ENCODE results near the gene FAF1.

FAF1 gene

GRCh38 chr1:50977575-50978143 is 17.6 kb upstream of the FAF1 start:
- DNase-seq, result no peak

DNA sequence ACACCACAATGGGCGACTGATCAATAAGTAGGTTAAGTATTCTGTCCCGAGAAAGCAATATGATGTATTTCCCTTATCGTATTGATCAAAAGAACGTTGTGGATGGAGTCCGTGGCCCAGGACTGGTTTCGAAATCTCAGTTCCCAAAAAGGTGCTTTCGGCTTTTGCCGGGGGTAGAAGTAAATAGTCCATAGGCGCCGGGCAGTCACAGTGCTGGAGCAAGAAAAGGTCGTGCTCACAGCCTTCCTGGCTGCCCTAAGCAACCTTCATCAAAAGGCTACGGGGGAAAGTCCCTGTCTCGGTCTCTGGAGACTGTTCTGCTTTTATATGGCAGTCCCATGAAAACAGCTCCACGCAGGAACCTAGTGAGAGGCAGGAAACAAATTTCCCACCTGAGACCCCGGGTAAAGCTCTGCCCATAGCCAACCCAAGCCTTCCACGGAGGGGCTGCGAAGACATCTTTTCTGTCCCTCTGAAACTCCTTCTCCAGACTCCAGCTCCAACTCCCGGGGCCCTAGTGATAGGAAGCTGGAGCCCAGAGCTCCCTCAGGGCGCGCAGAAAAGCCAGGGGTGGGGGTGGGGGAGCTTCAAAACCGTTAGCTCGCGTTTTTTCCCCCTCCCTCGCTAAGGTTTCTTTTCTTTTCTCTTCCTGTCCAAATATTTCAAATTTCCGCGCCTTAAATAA is 17.0 kb upstream of the FAF1 start:
- DNase-seq, result peak in 1 of 2 experiments; percentile 96

DNA sequence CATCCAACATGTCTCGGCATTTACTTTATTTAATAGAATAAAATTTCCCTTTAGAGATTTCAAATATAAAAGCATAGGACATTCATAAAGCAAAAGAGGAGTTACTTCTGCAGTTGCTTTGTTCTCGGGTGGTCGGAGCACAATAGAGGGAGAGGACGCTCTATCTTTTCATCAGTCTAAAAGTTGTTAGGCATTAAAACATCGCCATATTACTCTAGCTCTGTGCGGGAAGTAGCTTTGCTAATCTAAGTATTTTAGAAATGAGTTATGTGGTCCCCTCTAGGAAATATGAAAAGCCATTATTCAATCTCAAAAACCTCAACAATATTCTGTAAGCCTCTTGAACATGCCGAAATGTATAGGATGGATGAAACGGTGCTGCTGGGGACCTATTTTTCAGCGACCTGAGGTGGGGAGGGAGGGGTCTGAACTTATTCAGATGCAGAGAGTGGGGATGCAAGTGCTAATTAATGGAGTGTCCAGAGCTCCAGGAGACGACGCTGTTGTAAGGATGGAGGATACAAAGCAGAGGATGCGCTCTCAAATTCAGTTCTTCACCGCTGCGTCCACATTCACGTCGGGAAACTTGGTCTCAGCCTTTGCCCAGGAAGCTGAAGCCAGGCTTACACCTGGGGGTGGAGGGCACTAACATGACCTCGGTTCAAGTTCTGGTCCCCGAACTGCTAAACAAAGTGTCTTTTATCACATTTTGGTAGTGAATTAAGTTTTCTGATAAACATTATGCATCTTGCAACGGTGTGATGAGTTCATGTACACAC is 16.2 kb upstream of the FAF1 start:
- DNase-seq, result peak; percentile 63 to 92

GRCh38 chr1:50975436-50975835 is 15.4 kb upstream of the FAF1 start:
- no peak for DNase-seq

GRCh38 chr1:50974618-50974935 is 14.5 kb upstream of the FAF1 start:
- DNase-seq, result no peak

DNA sequence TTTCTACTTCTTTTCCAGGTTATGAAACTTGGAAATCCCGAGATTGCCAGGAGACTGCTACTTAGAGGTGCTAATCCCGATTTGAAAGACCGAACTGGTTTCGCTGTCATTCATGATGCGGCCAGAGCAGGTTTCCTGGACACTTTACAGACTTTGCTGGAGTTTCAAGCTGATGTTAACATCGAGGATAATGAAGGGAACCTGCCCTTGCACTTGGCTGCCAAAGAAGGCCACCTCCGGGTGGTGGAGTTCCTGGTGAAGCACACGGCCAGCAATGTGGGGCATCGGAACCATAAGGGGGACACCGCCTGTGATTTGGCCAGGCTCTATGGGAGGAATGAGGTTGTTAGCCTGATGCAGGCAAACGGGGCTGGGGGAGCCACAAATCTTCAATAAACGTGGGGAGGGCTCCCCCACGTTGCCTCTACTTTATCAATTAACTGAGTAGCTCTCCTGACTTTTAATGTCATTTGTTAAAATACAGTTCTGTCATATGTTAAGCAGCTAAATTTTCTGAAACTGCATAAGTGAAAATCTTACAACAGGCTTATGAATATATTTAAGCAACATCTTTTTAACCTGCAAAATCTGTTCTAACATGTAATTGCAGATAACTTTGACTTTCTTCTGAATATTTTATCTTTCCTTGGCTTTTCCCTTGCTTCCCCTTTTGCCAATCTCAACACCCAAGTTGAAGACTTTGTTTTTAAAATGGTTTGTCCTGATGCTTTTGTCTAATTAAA is 14.0 kb upstream of the FAF1 start:
- DNase-seq, result peak in 1 of 2 experiments; percentile 62

DNA sequence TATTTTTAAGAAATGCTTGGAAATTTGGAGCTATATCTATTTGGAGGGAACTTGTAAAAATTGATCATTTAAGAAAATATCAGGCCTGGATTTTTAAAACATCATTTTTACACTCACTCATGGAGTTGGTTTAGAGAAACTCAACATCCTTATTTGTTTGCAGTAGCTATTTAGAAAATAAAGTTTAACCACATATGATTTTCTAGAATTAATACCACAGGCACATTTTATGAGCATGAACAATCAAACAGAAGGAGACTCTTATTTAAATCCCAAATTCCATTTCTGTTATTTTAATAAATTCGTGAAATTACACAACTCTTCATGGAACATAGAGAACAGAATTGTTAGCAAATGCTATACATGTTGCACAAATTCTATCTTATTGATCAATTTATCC is 13.2 kb upstream of the FAF1 start:
- no peak for DNase-seq

GRCh38 chr1:50972766-50973165 is 12.7 kb upstream of the FAF1 start:
- DNase-seq, result no peak

- no peak for DNase-seq
Observed at GRCh38 chr1:50971748-50972305, 11.8 kb upstream of the FAF1 start.

DNA sequence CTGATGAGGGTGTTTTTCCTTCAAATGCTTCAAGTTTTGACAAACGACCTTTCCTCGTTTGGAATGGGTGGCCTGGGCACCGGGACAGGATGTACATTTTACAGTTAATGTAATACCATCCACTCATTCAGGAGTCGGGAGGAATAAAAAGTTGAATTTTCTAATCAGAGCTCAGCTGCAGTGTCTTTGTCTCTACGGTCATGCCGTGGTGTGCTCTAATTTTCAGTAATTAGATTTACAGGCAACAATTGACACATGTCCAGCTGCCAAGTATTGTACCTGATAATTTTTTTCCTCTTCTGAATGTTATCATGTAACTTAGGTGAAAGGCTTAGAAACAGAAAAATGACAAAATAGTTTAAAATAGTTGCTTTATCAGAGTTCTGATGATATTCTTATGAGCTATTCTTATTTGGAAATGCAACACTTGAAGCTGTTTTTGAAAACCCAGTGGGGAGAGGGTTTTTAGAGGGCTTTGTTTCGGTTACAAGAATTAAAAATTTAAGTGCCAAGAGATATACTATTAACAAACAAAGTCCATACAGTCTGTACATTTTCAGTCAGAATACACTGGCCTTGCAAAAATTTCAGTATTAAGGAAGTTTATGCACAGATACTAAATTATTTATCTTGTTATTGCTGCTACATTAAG is 11.0 kb upstream of the FAF1 start:
- DNase-seq, result no peak

GRCh38 chr1:50970509-50970887 is 10.4 kb upstream of the FAF1 start:
- no peak for DNase-seq

DNA sequence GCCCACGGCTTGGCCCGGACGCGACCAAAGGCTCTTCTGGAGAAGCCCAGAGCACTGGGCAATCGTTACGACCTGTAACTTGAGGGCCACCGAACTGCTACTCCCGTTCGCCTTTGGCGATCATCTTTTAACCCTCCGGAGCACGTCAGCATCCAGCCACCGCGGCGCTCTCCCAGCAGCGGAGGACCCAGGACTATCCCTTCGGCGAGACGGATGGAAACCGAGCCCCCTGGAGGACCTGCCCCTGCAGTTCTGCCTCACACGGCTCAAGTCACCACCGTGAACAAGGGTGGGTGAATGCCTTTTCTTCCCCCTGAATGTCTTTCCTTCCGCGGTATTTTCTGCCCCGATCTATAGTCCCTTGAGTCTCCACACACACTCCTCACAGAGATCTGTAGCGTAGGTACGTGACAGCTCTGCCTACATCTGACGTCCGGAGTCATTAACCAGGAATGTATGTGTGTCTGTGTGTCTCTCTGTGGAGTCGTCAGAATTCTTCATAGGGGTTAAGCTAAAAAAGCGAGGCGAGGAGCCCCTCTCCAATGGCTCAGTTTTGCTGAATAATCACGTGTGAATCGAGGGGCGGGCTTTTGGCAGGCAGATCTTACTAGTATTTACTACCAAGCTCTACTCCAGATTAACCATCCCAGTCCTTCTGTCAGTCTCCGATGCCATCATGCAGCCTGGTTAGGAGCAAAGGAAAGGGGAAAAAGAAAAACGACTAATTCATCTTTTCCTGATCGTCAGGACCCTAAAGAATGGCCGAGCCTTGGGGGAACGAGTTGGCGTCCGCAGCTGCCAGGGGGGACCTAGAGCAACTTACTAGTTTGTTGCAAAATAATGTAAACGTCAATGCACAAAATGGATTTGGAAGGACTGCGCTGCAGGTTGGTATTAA is 9.8 kb upstream of the FAF1 start, which contains the start of gene CDKN2C:
Gene CDKN2C, plus strand, starts transcription at position 635 of the 898 bp plus-strand sequence. Its CDS starts 124 bp downstream, at position 759.
- peak; percentile 64 to 84 for DNase-seq

DNA sequence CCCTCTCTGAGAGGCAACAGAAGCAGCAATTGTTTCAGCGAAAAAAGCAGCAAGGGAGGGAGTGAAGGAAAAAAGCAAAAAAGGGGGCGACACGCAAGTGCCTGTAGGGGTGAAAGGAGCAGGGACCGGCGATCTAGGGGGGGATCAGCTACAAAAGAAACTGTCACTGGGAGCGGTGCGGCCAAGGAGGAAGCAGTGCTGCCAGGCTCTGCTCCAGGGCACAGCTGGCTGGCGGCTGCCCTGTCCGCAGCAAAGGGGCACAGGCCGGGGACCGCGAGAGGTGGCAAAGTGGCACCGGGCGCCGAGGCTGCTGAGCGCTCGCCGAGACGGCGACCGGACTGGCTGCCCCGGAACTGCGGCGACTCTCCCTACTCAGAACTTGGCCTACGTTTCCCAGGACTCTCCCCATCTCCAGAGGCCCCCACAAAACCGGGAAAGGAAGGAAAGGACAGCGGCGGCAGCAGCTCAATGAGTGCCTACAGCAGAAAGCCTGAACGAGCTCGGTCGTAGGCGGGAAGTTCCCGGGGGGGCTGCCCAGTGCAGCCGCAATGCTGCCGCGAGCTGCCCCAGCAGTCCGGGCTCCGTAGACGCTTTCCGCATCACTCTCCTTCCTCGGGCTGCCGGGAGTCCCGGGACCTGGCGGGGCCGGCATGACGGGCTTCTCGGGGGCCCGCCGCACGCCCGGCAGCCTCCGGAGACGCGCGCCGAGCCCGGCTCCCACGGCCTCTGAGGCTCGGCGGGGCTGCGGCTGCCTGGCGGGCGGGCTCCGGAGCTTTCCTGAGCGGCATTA is 8.9 kb upstream of the FAF1 start:
- peak in 1 of 2 experiments; percentile 75 for DNase-seq

- peak; percentile 85 to 87 for DNase-seq
Observed at GRCh38 chr1:50968158-50968820, 8.2 kb upstream of the FAF1 start.

DNA sequence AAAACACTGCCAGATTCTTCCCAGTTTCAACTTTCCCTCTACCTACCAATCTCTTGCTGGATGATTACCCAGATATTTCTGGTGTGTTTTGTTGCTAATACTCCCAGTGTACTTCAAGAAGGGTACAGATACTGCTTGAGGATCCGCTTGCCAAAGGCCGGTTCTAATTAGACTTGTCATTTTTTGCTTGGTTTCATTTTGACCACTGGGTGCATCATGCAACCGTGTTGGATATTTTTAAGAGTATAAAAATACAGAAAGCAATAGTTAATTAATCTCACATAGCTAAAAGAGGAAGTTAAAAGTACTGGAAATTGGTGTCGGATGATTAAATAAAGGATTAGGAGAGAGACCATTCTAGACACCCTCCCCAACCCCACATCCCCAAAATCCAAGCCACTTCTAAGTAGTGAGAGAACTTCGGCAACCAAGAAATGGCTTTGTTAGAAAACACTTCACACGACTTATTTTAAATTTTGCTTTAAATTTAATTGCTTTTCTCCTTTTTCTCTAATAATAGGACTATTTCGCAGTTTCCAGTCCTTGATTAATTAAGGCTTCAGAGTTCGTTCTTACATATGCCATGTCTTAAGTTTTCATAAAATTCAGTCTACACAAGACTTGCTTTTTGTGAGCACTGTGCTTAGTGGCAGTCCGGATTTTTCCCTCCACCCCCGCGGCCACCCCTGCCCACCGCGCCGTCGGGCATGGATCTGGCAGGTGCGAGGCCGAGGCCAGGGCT is 7.5 kb upstream of the FAF1 start:
- DNase-seq, result peak in 1 of 2 experiments; percentile 57

DNA sequence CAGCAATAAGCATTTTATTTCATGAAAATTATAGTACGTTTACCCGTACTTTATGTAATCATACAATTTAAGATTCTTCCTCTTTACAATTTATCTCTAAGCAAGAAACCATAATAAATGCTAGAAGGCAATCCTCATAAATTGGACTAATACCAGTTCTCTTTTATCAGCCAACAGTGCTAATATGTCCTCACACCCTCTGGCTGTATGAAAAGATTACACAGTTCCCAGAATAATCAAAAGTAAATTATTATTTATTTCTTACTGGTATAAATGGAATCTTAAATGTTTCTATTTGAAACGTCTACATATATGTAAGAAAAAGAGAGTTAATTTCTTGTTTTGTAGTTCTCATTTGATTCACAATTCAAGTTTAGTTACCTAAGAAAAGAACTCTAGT is 6.9 kb upstream of the FAF1 start:
- no peak for DNase-seq

DNA sequence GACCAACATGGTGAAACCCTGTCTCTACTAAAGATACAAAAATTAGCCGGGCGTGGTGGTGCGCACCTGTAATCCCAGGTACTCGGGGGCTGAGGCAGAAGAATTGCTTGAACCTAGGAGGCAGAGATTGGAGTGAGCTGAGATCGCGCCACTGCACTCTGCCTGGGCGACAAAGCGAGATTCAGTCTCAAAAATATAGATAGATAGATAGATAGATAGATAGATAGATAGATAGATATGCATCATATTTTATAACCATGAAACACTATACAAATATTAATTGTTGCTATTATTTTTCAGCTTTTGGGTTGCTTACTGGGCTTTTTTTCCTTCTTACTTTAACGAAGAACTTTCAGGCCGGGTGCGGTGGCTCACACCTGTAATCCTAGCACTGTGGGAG is 4.8 kb upstream of the FAF1 start:
- DNase-seq, result no peak

DNA sequence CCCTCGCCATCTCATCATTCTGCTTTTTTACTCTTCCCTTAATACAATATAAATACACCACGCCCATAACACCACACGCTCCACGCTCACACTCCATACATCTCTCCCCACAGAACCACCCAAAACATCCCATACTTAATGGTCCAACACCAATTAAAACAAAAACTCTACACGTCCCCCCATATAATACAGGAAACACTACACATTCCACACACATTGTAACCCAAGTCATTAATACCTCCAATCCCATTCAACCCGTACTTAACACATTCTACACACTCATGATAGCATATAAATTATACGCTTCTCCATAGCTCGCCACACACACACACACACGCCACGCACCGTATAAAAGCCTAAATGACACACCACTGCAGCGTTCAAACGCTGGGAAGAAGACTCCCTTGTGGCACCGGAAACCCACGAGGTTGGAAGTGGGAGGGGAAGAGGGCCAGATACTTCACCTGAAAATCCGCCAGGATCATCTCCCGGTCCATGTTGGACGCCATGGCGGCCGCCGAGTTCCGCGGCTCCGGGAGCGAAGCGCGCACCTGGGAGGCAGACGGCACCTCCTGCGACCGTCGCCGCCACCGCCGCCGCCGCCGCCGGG is 659 bp downstream of the FAF1 start:
- DNase-seq, result no peak

GRCh38 chr1:50955116-50955515 is 5.0 kb downstream of the FAF1 start:
- no peak for DNase-seq
